IMR-90 (cell line): ENCODE results near the gene FOXP1.

Experiments
- CTCF ChIP-seq: conservative IDR thresholded peaks from 2 replicates; pipeline ENCODE4 v1.5.1; 2012; ENCODE audit warnings: mild to moderate bottlenecking, low read depth, low read length, improper control_type of control experiment
- MAFK ChIP-seq: IDR thresholded peaks from 2 replicates; pipeline ENCODE4 v1.6.1; 2012; ENCODE audit warnings: low read depth, low read length, improper control_type of control experiment
- MXI1 ChIP-seq: IDR thresholded peaks from 2 replicates; pipeline ENCODE4 v1.6.1; 2012; ENCODE audit warnings: low read depth, mild to moderate bottlenecking, low read length, moderate library complexity, borderline replicate concordance
- NFE2L2 ChIP-seq: fragments of 150-350 bp; IDR thresholded peaks from 2 replicates; pipeline ENCODE4 v1.6.1; 2016; ENCODE audit warnings: low read depth, mild to moderate bottlenecking, low read length
- SMC3 ChIP-seq: fragments of 150-350 bp; IDR thresholded peaks from 2 replicates; pipeline ENCODE4 v1.6.1; 2016; ENCODE audit warnings: low read depth, mild to moderate bottlenecking, antibody characterized with exemption, low read length, moderate library complexity

- TF ChIP-seq MAFK (no peak), NFE2L2 (no peak), SMC3 (no peak), MXI1 (no peak), CTCF (no peak)
Measured at GRCh38 chr3:70947579-70947978, 635.9 kb downstream of the FOXP1 start.
